ENCODE data around the gene BCCIP. TPM values are rescaled to one million over a fixed set of nuclear protein-coding genes. Genes with fewer than 3 reads are reported as not detected.

Gene BCCIP
- polyA plus RNA-seq, 5 donors = 77.3 to 93.0 (median 84.5) TPM

DNA sequence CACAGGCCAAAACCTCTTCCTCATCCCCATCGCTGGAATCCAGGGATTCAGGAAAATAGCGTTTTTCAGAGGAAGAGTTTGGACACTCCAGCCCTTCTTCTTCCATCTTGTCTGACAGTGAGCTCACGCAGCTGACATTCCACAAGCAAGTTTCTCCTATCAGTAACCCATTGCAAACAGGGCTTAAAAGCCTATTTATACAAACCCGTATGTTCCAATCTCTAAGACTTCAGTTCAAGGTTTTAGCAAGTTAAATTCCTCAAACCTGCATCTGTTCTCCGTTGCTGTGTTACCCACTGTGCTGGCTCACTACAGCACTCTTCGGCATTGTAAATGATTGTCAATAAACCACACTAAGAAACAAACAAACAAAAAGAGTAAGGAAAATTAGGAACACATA, 57.4 kb downstream of the BCCIP start:
- no peak for DNase-seq

DNA sequence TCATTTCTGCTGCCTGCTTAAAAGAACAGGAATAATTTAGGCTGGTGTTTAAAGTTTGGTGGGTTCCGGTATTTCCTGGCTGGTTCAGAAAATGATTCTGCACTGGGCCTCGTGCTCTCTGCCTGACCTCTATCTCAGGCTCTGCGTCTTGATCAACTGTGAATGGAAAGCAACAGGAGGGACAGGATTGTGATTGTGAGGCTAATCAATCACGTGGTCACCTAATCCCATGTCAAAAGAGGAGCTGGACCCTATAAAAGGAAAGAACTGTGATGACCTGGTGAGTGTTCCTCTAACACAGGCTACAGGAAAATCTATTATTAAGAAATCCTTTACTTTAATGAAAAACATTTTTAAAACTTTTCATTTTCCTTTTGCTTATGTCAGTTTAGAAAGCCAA, 57.8 kb downstream of the BCCIP start, which contains the start of gene DHX32:
Gene DHX32, minus strand, starts transcription at position 101 of the 400 bp plus-strand sequence. CDS start 468 bp downstream, outside the sequence.
- no peak for DNase-seq

GRCh38 chr10:125882596-125882995, 59.2 kb downstream of the BCCIP start:
- no peak for DNase-seq

GRCh38 chr10:125883211-125883610, 59.9 kb downstream of the BCCIP start:
- DNase-seq = no peak

Other genes starting within 250 kb of the BCCIP start
- gene TEX36, start 140.4 kb upstream of the BCCIP start, polyA plus RNA-seq (ENCODE audit: insufficient read depth in 1 of 5, insufficient read length in 5 of 5, low replicate concordance in 1 of 5) = not detected
- gene EDRF1, start 103.8 kb upstream of the BCCIP start, polyA plus RNA-seq (ENCODE audit: insufficient read depth in 1 of 5, insufficient read length in 5 of 5, low replicate concordance in 1 of 5) = 10 to 100 TPM; 44.5 to 67.9 (median 61.4) TPM
- gene MMP21, start 47.7 kb upstream of the BCCIP start, polyA plus RNA-seq (ENCODE audit: insufficient read depth in 1 of 5, insufficient read length in 5 of 5, low replicate concordance in 1 of 5) = under 1 TPM; 0.50 to 0.95 (median 0.73) TPM
- gene UROS, start 288 bp upstream of the BCCIP start, polyA plus RNA-seq (ENCODE audit: insufficient read depth in 1 of 5, insufficient read length in 5 of 5, low replicate concordance in 1 of 5) = 10 to 100 TPM; 58.8 to 84.1 (median 66.9) TPM
- gene DHX32, start 57.7 kb downstream of the BCCIP start, polyA plus RNA-seq (ENCODE audit: insufficient read depth in 1 of 5, insufficient read length in 5 of 5, low replicate concordance in 1 of 5) = 10 to 100 TPM; 25.1 to 33.1 (median 27.2) TPM
- 10 to 100 TPM in 2 of 5 donors, 1 to 10 TPM in 3; 6.2 to 11.7 (median 9.5) TPM for gene FANK1, start 73.0 kb downstream of the BCCIP start, polyA plus RNA-seq (ENCODE audit: insufficient read depth in 1 of 5, insufficient read length in 5 of 5, low replicate concordance in 1 of 5)